Nephron (organoid): ENCODE data around the gene POFUT2.

ENCODE experiments used
- H3K27ac Mint-ChIP-seq, 3 experiments: 2 replicates each; pipeline ENCODE4 v1.8.0; 2020; ENCODE audit warnings: mixed read lengths in 3 of 3, mild to moderate bottlenecking in 2 of 3, moderate library complexity in 1 of 3
- H3K27me3 Mint-ChIP-seq: 2 replicates; pipeline ENCODE4 v1.8.0; 2021; ENCODE audit warnings: low read depth, mild to moderate bottlenecking, moderate library complexity, mixed read lengths
- H3K36me3 Mint-ChIP-seq: 2 replicates; pipeline ENCODE4 v1.8.0; 2020; ENCODE audit warnings: low read depth, mixed read lengths
- H3K4me1 Mint-ChIP-seq: 2 replicates; pipeline ENCODE4 v1.8.0; 2020; ENCODE audit warnings: mixed read lengths
- H3K4me3 Mint-ChIP-seq, 3 experiments: 2 replicates each; pipeline ENCODE4 v1.8.0; 2020; ENCODE audit warnings: mild to moderate bottlenecking in 3 of 3, mixed read lengths in 3 of 3, moderate library complexity in 2 of 3
- H3K9me3 Mint-ChIP-seq: 2 replicates; pipeline ENCODE4 v1.8.0; 2020; ENCODE audit warnings: mixed read lengths
- TF ChIP-seq, protein P1 (sequence below), 3 experiments: fragments of 200-600 bp; sonication (generic); IDR thresholded peaks; one replicate each; pipeline ENCODE4 v1.5.0; 2021; ENCODE audit warnings: antibody characterized with exemption in 3 of 3; ENCODE audit not compliant: unreplicated experiment in 3 of 3

The POFUT2 gene

DNA sequence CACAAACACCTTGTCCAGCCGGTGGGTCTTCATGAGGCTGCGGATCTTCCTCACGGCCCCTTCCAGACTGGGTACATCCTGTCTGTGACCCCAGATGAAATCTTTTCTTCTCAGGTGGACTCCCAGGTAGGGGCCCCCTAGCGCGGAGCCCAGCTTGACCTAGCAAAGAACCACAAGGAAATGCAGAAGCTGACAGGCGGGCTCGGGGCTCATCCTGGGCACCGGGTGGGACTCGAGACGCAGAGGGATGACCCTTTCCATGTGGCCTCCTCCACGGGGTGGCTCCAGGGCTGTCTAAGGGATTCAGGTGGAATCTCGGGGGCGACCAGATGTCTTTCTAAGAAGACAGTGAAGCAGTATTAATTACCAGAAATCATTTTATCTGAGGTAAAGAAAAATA, 17.8 kb downstream of the POFUT2 start:
- TF ChIP-seq, protein P1, sequence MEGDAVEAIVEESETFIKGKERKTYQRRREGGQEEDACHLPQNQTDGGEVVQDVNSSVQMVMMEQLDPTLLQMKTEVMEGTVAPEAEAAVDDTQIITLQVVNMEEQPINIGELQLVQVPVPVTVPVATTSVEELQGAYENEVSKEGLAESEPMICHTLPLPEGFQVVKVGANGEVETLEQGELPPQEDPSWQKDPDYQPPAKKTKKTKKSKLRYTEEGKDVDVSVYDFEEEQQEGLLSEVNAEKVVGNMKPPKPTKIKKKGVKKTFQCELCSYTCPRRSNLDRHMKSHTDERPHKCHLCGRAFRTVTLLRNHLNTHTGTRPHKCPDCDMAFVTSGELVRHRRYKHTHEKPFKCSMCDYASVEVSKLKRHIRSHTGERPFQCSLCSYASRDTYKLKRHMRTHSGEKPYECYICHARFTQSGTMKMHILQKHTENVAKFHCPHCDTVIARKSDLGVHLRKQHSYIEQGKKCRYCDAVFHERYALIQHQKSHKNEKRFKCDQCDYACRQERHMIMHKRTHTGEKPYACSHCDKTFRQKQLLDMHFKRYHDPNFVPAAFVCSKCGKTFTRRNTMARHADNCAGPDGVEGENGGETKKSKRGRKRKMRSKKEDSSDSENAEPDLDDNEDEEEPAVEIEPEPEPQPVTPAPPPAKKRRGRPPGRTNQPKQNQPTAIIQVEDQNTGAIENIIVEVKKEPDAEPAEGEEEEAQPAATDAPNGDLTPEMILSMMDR (IDR thresholded peaks at IDR 0.05; ENCODE audit: unreplicated experiment in 3 of 3) = no peak
- Mint-ChIP-seq H3K9me3 (no peaks in the 10 kb centered on the region), H3K4me1 (no peaks in the 10 kb centered on the region), H3K4me3 (no peak overlapping the region), H3K27ac (no peak overlapping the region), H3K27me3 (no peaks in the 10 kb centered on the region), H3K36me3 (peaks cover 34% of the 10 kb centered on the region)

- no peaks in the 10 kb centered on the region for H3K4me1 Mint-ChIP-seq
- no peak overlapping the region for H3K27ac Mint-ChIP-seq
- no peak overlapping the region for H3K4me3 Mint-ChIP-seq
- H3K36me3 Mint-ChIP-seq = peaks cover 51% of the 10 kb centered on the region
- H3K27me3 Mint-ChIP-seq = no peaks in the 10 kb centered on the region
- no peaks in the 10 kb centered on the region for H3K9me3 Mint-ChIP-seq
- TF ChIP-seq, protein P1 (IDR thresholded peaks at IDR 0.05; ENCODE audit: unreplicated experiment in 3 of 3) = no peak
These were observed 20.3 kb downstream of the POFUT2 start for GRCh38 chr21:45267390-45267760.

DNA sequence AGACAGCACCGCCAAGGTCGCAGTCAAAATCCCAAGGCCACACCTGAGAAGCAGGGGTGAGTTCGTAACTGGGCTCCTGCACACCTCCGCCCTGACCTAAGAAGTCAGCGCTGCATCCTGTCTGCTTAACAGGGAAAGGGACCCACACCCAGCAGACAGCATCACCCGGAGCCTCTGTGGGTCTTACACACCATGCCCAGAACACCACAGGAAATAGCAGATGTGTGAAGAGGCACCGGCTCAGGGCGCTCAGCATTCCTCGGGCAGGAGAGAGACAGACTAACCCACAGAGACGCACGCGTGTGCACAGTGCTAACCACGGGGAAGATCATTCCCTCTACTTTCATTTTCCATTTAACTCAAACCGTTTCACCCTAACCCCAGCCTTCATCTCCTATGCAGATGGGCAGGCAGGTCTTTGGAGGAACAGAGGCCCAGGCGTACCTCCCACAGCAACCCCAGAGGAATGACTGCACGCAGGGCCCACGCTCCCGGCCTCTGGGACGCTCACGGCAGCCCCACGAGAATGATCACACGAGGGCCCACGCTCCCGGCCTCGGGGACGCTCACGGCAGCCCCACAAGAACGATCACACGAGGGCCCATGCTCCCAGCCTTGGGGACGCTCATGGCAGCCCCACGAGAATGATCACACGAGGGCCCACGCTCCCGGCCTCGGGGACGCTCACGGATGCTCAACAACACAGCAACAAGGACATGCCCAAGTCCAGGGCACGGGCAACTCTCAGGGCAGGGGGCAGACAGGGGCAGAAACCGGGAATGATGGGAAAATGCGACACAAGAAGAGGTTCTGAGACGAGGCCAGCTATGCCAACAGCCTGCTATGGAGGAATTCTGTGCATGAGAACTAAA, 20.9 kb downstream of the POFUT2 start:
- TF ChIP-seq, protein P1 (IDR thresholded peaks at IDR 0.05; ENCODE audit: unreplicated experiment in 3 of 3) = no peak
- Mint-ChIP-seq H3K27ac (no peak overlapping the region), H3K9me3 (no peaks in the 10 kb centered on the region), H3K36me3 (peaks cover 57% of the 10 kb centered on the region), H3K4me1 (no peaks in the 10 kb centered on the region), H3K27me3 (no peaks in the 10 kb centered on the region), H3K4me3 (no peak overlapping the region)

GRCh38 chr21:45265721-45266517, 21.8 kb downstream of the POFUT2 start:
- H3K4me1 Mint-ChIP-seq = no peaks in the 10 kb centered on the region
- no peaks in the 10 kb centered on the region for H3K9me3 Mint-ChIP-seq
- TF ChIP-seq, protein P1 (IDR thresholded peaks at IDR 0.05; ENCODE audit: unreplicated experiment in 3 of 3) = no peak
- H3K27ac Mint-ChIP-seq = no peak overlapping the region
- no peaks in the 10 kb centered on the region for H3K27me3 Mint-ChIP-seq
- H3K36me3 Mint-ChIP-seq = peaks cover 58% of the 10 kb centered on the region
- no peak overlapping the region for H3K4me3 Mint-ChIP-seq

DNA sequence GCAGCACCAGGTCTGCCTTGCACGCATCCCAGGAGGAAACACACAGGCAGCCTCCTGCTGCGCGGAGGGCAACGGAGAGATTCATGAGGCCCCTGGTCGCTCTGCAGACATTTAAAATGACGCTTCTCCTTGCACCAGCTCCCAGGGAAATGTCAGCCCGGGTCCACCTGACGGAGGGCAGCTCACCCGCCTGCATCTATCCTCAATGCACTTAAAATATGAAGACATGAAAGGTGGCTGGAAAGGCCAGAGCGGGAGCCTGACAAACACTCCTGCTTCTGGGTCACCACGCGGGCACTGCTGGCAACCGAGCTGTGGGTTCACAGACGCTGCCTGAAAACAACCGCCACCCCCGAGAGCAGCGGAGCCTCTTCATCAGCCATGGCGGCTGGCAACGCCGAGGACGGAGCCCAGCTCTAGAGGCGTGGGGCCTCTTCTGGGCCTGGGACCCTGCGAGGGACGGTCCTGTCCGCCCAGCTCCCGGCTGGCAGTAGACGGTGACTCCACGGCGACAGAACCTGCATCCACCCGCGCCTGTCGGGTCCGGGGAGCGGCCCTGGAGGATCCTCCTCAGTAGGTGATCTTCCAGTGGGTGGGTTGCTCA, 22.7 kb downstream of the POFUT2 start:
- no peak overlapping the region for H3K27ac Mint-ChIP-seq
- H3K4me3 Mint-ChIP-seq = no peak overlapping the region
- no peaks in the 10 kb centered on the region for H3K4me1 Mint-ChIP-seq
- TF ChIP-seq, protein P1 (IDR thresholded peaks at IDR 0.05; ENCODE audit: unreplicated experiment in 3 of 3) = no peak
- H3K27me3 Mint-ChIP-seq = no peaks in the 10 kb centered on the region
- H3K36me3 Mint-ChIP-seq = peaks cover 58% of the 10 kb centered on the region
- no peaks in the 10 kb centered on the region for H3K9me3 Mint-ChIP-seq
